HG02938 (cell line): ENCODE results near the gene NDE1.
"Not testable (repeated sequence)": the region's sequence is repeated elsewhere in the genome, so short reads cannot be mapped to it uniquely, and the experiment has no call there.

Experiments used
- ATAC-seq: cut with Tn5 transposase; IDR thresholded peaks from one replicate; pipeline ENCODE4 v1.9.1; 2021; ENCODE audit warnings: mild to moderate bottlenecking, moderate library complexity; ENCODE audit not compliant: unreplicated experiment

Gene NDE1

DNA sequence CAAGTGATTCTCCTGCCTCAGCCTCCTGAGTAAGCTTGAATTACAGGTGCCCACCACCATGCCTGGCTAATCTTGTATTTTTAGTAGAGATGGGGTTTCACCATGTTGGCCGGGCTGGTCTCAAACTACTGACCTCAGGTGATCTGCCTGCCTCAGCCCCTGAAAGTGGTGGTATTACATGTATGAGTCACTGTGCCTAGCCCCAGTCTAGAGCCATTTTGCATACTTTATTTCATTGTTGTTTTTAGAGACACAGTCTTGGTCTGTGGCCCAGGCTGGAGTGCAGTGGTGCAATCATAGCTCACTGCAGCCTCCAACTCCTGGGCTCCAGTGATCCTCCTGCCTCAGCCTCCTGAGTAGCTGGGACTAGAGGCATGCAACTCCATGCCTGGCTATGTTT, 42.5 kb downstream of the NDE1 start:
- not testable (repeated sequence) for ATAC-seq

DNA sequence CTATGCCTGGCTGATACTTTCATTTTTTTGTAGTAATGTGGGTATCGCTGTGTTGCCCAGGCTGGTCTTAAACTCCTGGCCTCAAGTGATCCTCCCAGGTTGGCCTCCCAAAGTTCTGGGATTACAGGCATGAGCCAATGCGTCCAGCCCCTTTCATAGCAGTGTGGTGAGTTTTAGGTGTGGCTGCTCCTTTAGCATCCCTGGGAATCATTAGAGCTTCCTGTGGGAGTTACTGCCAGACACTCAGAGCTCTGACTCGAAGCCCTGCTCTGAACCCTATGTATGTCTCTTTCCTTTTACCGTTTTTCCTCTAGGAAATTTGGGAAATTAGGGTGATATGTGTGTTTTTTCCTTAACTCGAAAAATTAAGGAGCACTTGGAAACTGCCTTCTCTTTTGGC, 44.5 kb downstream of the NDE1 start:
- ATAC-seq, result no peak

DNA sequence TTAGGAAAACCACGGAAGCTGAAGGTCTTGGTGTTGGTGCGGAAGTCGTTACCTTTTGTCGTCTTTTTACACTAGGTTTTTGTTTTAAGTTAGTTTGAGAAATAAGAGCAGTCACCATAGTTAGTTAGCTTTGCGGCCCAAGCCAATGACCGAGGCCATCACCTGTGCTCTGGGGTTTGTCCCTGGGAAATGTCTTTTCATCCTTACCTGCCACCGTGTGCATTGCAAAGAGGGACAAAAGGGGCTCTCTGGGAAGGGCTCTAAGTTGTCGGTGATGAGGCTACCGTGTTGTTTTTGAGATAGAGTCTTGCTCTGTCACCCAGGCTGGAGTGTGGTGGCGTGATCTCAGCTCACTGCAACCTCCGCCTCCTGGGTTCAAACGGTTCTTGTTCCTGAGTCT, 49.8 kb downstream of the NDE1 start:
- ATAC-seq, result no peak

DNA sequence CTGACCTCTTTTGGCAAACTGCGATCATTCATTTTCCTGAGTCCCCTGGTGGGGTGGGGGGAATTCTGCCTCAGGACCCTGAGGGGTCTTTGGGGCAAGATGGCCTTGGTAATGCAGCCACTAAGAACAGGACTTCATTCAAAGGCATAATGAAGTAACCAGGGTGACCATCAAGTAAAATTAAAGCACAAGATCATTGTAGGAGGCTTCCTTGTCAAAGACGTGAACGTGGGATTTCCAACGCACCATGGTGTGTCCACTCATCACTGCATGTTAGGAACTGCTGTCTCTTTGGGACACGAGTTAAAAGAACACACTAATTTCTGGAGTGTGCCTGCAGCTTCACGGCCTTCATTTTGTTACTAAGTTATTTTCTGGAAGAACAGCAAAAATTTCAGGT, 51.3 kb downstream of the NDE1 start:
- no peak for ATAC-seq

DNA sequence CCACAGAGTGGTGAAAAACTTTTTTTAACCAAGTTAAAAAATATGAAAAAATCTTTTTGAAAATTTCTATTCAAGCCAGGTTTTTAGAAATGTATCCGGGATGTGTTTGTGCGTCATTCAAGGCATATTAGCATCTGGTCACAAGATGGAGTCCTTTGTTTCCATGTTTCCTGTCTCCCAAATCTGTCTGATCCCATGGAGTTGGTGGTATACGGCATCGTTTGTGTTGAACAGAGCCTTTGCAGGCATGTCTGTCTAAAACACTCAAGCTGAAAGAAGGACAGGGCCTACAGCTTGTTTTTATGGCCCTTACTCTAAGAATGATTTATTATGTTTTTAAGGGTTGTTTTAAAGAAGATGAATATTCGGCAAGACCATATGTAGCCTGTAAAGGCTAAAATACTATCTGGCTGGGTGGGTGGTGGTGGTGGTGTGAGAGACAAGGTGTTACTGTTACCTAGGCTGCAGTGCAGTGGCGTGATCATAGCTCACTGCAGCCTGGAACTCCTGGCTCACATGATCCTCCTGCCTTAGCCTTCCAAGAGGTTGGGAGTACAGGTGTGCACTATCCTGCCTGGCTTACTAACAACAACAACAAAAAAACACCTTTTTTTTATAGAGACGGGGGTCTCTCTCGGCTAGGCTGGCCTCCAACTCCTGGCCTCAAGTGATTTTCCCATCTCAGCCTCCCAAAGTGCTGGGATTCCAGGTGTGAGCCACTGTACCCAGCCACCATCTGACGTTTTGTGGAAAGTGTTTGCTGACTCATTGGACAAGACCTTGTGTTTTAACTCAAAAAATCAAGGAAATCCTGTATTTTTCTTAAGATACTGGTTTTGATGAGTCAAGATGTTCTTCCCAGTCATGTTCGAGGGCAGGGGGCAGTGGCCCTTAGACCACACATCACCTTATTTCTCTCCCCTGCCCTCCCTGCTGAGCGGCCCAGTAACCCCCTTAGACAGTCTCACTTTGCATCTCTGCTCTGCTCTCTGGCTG, 52.2 kb downstream of the NDE1 start:
- ATAC-seq, result no peak

DNA sequence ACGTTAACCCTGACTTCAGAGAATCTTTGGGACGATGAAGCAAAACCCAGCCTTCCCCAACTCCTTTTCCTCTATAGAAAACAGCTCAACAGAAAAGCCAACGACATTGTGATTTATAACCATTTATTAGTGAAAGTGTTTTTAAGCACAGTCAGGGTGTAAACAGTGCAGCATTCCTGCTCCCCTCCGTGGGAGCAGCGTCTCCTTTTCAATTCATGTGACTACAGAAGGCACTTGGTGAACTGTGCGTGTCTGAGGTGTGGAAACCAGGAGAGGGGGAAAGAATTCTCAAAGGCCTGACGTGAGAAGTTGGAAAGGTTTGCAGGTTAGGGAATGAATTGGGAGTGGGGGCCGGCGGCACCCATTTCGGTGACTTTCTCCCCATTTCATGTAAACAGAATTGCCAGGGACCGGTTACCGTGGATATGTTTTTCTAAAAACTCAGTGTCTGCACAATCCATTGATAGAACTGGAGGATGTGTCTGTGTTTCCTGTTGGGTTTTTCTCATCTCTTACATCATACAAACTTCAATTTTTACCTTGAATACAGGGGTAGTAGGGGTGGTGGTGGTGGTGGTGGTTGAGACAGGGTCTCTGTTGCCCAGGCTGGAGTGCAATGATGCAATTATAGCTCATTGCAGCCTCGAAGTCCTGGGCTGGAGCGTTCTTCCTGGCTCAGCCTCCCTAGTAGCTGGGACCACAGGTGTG, 53.1 kb downstream of the NDE1 start:
- no peak for ATAC-seq

DNA sequence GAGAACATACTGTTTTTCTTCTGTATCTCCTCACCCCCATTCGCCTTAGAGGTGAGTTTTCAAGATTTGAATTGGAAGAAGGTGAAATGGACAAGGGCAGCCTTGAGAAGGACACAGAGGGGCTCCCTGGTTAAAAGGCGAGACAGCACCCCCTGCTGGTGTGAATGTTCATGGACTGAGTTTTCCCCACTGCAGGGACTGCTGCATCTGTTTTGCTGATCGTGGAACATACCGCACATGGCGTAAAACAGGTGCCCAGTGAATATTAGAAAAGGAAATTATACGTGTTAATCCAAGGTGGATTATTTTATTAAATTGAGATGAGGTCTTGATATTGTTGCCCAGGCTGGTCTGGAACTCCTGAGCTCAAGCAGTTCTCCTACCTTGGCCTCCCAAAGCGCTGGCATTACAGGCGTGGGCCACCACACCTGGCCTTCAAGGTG, 54.5 kb downstream of the NDE1 start:
- ATAC-seq, result no peak

DNA sequence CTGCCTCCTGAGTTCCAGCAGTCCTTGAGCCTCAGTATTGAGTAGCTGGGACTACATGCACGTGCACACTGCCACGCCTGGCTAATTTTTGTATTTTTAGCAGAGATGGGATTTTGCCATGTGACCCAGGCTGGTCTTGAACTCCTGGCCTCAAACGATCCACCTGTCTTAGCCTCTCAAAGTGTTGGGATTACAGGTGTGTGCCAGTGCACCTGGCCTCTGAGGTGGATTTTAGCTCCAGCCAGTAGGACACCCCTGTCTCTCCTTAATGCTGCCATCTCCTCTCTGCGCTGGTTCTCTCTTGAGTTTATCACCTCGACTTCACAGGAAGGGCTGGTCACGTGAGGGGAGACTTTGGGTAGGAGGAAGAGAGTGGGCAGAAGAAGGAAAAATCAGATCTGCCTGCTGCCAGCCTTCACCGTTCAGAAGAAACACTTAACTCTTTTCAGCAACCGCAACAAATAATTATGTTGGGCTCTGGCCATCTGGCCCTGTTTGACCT, 55.1 kb downstream of the NDE1 start:
- no peak for ATAC-seq

DNA sequence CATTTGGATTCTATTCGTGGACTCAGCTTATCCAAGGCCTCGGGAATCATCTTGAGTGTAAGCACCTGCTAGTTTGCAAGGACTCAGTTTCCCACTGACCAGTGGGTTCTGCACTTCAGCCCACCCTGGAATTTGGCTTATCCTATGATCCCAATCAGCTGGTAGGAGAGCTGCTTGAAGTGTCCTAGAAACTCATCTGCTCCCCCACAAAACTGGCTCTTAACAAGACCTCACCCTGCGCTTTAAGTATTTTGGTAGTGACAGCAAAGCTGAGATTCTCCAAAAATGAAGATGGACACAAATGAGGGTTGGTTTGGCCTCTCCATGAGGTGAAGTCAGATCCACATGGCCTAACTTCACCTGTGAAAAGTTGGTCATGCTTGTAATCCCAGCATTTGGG, 57.3 kb downstream of the NDE1 start:
- no peak for ATAC-seq

DNA sequence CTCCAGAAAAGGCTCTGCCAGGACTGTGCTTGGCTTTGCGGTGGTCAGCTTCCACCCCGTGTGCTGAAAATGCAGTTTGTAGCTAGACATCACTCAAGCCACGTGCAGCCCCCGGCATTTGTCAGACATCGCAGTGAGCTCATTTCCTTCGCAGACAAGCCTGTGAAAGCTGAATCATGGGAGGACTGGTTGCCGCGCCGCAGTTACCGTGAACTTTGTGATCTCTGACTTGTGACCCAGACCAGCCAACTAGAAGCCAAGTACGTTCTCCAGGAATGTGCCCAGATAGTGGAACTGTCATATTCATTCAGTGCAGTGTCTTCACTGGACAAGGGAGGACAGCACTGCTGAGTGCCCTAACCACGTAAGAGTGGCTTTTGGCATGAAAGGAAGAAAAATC, 58.1 kb downstream of the NDE1 start:
- no peak for ATAC-seq

DNA sequence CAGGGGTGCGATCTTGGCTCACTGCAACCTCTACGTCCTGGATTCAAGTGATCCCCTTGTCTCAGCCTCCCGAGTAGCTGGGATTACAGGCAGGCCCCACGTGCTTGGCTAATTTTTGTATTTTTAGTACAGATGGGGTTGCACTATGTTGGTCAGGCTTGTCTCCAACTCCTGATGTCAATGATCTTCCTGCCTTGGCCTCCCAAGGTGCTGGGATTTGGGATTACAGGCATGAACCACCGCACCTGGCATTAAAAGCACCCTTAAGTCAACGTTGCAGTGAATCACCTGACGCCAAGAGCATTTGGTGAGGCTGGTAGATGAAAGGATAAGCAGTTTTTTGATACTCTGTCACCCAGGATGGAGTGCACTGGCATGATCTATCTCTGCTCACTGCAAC, 59.0 kb downstream of the NDE1 start:
- no peak for ATAC-seq

DNA sequence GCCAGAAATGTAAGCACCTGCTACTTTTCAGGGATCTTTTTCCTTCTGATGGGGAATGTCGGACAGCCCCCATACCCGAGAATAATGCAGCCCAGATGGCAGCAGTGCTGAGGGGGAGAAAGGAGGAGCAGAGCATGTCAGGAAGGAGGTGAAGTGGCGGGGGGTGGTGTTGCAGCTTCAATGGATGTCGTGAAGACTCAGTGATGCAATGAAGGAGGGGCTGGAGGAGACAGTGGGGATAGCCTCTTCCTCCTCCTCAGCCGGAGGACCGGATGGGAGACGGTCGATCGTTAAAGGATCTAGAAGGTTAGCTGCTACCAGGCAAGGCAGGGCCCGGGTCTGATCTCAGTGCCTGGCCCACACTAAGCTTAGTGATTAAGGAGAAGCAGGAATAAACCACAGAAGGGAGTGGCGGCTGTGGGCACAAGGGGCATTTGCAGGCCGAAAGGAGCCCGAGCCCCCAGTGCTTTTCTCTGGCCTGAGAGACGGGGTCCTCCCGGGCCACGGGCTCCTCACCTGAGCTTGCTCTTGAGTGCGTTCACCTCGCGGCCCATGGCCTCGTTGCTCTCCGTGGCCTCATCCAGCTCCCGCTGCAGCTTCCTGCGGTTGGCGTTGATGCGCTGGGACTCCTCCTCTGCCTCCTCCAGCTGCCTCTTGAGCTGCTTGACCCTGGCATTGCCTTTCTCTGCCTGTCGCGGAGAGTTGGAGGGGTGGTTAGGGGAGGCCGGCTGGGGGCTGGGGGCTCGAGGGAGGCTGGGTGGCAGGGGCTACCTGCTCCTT, 64.5 kb downstream of the NDE1 start:
- ATAC-seq, result no peak

DNA sequence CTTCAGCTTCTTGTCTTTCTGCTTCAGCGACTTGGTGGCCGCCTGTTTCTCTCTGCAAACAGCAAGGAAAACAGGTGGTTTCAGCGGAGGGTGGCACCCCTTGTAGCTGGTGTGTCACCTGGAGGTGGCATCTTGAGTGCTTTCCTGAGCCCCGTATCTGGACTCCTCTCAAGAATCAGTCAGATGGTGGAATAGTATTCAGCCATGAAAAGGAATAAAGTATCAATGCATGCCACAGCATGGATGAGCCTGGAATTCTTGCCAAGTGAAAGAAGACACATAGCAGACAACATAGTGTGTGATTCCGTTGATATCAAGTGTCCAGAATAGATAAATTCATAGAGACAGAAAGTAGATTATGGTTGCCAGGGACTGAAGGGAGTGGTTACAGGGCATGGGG, 65.2 kb downstream of the NDE1 start:
- no peak for ATAC-seq

DNA sequence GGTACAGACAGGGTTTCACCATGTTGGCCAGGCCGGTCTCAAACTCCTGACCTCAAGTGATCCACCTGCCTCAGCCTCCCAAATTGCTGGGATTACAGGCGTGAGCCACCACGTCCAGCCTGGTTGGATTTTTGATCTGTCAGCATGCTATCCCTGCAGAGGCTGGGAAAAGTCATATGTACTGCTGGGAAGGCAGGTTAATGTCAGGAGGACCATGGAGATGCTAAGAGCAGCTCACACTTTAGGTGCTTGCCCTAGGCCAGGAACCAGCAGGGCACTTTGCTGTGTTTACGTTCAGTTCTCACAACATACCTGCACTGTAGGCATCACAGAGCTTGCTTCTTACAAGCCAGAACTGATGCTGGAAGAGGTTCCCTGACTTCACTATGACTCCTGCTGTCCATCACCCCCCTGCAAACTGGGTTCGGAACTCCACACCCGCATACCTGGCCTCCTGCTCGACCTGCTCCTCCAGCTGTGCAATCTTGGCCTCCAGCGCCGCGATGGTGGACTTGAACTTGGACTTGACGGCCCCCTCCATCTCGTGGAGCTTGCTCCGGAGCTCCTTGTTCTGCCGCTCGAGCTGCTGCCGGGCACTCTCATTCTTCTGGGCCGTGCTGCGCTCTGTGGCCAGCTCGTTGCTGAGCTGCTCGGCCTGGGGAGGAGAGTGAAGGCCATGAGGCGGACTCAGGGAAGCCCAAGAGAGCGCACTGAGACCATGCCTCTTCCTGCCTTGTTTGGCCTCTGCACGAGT, 66.8 kb downstream of the NDE1 start:
- ATAC-seq, result no peak

DNA sequence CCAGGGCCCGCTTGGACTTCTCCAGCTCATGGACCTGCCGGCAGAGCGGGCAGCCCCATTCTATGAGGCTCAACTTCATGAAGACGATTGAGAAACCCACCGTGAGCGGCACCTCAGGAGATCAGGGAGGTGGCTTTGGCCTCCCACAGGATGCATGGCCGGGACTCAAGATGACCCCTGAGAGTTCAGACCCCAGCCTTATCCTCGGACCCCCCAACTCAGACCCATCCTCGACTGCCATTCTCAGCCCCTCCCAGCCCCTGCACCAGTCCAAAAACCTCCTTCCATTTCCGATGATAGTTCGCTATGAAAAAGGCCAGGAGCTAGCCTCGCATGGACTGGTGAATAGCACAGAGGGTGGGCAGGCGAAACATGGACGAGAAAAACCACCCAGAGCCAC, 71.0 kb downstream of the NDE1 start:
- no peak for ATAC-seq

DNA sequence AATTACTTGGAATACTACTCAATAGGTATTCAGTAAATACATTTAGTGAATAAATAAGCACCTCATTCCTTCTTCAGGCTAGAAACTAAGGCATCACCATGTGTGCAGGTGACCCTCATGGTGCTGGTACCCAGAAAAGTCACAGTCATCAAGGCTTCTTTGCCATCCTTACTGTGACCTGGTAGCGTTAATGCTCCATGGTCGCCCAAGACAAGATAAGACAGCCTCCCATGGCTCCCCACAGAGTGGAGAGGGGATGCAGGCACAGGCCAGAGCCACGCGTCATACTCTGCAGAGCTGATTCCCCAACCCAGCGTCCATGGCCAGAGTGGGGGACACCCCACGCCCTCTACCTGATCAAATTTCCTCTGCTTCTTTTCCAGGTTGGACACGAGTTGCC, 73.8 kb downstream of the NDE1 start:
- no peak for ATAC-seq

DNA sequence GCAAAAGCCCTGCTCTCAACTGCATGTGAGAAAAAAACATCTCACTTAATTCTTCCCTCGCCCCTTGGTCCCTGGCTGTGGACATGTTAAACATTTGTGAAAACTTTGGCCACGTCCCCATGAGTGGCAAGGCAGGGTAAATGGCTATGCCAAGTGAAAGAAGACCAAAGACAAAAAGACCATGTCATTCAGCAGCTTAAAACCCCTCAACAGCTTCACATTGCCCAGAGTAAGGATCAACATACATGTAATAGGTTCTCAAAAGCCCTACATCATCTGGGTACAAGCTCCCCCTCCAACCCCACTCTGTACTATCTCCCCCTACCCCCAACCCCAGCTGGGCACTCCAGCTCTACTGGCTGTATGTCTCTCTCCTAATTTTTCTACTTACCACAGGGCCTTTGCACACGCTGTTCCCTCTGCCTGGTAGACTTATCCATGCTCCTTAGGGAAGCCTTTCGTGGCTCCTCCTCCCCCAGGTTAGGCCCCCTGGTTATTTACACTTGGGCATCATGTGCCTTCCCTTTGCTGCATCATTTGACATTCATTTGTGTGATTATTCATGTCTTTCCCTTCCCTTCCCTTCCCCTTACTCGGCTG, 75.7 kb downstream of the NDE1 start:
- no peak for ATAC-seq

DNA sequence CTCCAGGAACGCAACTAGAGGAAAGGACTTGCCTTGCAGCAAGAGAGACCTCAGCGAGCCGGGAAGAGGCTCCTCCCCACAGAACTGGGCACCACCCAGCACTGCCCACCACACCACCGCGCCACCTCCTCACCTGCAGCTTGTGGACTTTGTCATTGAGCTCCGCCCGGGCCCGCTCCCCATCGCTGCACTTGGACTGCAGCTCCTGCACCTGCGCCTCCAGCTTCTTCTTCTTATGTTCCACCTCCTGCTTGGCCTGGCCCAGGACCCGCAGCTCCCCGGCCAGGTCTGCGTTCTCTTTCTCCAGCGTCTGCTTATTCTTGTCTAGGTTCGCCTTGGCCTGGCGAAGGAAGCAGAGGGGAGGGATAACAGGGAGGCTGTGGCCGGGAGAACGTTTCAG, 76.7 kb downstream of the NDE1 start:
- no peak for ATAC-seq

DNA sequence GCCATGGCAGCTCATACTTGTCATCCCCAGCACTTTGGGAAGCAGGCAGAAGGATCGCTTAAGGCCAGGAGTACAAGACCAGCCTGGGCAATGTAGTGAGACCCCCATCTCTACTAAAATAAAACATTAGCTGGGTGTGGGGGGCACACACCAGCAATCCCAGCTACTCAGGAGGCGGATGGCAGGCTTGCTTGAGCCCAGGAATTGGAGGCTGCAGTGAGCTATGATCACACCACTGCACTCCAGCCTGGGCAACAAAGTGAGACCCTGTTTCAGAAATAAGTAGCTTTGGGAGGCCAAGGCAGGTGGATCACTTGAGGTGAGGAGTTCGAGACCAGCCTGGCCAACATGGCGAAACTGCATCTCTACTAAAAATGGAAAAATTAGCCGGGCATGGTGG, 77.7 kb downstream of the NDE1 start:
- ATAC-seq, result not testable (repeated sequence)

DNA sequence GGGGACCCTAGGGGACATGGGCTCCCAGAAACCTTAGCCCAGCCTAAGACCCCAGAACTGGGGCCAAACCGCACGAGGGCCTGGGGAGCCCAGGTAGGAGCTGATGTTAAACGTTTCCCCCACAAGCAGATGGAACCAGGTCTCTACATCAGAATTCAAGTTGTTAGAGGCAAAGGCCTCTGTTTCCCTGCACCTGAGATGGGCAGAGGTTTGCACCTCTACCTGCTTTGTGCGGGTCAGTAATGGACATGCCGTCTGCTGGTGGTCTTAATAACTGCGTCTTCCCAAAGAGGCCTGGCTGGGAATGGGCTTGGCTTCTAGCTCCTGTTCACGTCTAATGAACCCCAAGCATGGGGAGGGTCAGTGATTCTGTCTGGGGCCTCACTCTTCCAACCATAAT, 79.1 kb downstream of the NDE1 start:
- ATAC-seq, result no peak
